HCT116 (cell line): Measurements from ENCODE around the gene ESRP2.

Experiments used
- CTCF ChIP-seq, 3 experiments: fragments of 200-600 bp in 1 of 3; sonication (generic) in 1 of 3; IDR thresholded peaks in 2 of 3; conservative IDR thresholded peaks in 1 of 3; 2 replicates each; pipeline ENCODE4 v1.5.1; 2012 to 2017; ENCODE audit warnings: low read depth in 2 of 3, low read length in 2 of 3, antibody characterized with exemption in 1 of 3, borderline replicate concordance in 1 of 3, control low read depth in 1 of 3, mild to moderate bottlenecking in 1 of 3, mixed read lengths in 1 of 3, mixed run types in 1 of 3, moderate library complexity in 1 of 3; ENCODE audit not compliant: insufficient read depth in 1 of 3
- EGR1 ChIP-seq: IDR thresholded peaks from 2 replicates; pipeline ENCODE4 v1.6.1; 2012; ENCODE audit warnings: low read depth
- EZH2 ChIP-seq: fragments of 200-600 bp; sonication (generic); IDR thresholded peaks from 2 replicates; pipeline ENCODE4 v1.6.1; 2017; ENCODE audit warnings: antibody characterized with exemption, mixed run types
- EZH2phosphoT487 ChIP-seq: fragments of 200-600 bp; IDR thresholded peaks from 2 replicates; pipeline ENCODE4 v1.6.1; 2018; ENCODE audit warnings: antibody characterized with exemption, borderline replicate concordance
- FOSL1 ChIP-seq: IDR thresholded peaks from 2 replicates; pipeline ENCODE4 v1.6.1; 2012; ENCODE audit warnings: low read depth
- POLR2A ChIP-seq: IDR thresholded peaks from 2 replicates; pipeline ENCODE4 v1.7.0; 2011; ENCODE audit warnings: borderline replicate concordance; ENCODE audit not compliant: insufficient read depth, insufficient read length; ENCODE audit errors: extremely low read depth
- POLR2AphosphoS5 ChIP-seq: IDR thresholded peaks from 2 replicates; pipeline ENCODE4 v1.6.1; 2011; ENCODE audit warnings: mild to moderate bottlenecking, low read depth, low read length, moderate library complexity
- RAD21 ChIP-seq: IDR thresholded peaks from 2 replicates; pipeline ENCODE4 v1.6.1; 2012; ENCODE audit warnings: low read depth, mild to moderate bottlenecking
- SIN3A ChIP-seq: IDR thresholded peaks from 2 replicates; pipeline ENCODE4 v1.6.1; 2012; ENCODE audit warnings: low read depth
- ZFX ChIP-seq: fragments of 450-650 bp; IDR thresholded peaks from 2 replicates; pipeline ENCODE4 v1.6.1; 2017
- TF ChIP-seq, protein P1 (sequence below): IDR thresholded peaks from 2 replicates; pipeline ENCODE4 v1.6.1; 2011; ENCODE audit warnings: mild to moderate bottlenecking, low read length, moderate library complexity; ENCODE audit not compliant: insufficient replicate concordance; ENCODE audit errors: extremely low read depth

- TF ChIP-seq RAD21 = no peak
- TF ChIP-seq CTCF (IDR thresholded peaks at IDR 0.05 in 2 of 3, conservative IDR thresholded peaks at IDR 0.05 in 1 of 3; ENCODE audit: borderline replicate concordance in 1 of 3, insufficient read depth in 1 of 3, low read depth in 2 of 3, low read length in 2 of 3) = no peak
- TF ChIP-seq POLR2A = no peak
- TF ChIP-seq EGR1 = no peak
- TF ChIP-seq, protein P1, sequence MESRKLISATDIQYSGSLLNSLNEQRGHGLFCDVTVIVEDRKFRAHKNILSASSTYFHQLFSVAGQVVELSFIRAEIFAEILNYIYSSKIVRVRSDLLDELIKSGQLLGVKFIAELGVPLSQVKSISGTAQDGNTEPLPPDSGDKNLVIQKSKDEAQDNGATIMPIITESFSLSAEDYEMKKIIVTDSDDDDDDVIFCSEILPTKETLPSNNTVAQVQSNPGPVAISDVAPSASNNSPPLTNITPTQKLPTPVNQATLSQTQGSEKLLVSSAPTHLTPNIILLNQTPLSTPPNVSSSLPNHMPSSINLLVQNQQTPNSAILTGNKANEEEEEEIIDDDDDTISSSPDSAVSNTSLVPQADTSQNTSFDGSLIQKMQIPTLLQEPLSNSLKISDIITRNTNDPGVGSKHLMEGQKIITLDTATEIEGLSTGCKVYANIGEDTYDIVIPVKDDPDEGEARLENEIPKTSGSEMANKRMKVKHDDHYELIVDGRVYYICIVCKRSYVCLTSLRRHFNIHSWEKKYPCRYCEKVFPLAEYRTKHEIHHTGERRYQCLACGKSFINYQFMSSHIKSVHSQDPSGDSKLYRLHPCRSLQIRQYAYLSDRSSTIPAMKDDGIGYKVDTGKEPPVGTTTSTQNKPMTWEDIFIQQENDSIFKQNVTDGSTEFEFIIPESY = no peak
- TF ChIP-seq SIN3A = no peak
- TF ChIP-seq ZFX = no peak
- no peak for TF ChIP-seq POLR2AphosphoS5
- no peak for TF ChIP-seq EZH2phosphoT487
- no peak for TF ChIP-seq FOSL1
- no peak for TF ChIP-seq EZH2
These were observed 22.2 kb upstream of the ESRP2 start for GRCh38 chr16:68257906-68258800.
